ENCODE results near the gene ATP9B.

ATP9B gene

DNA sequence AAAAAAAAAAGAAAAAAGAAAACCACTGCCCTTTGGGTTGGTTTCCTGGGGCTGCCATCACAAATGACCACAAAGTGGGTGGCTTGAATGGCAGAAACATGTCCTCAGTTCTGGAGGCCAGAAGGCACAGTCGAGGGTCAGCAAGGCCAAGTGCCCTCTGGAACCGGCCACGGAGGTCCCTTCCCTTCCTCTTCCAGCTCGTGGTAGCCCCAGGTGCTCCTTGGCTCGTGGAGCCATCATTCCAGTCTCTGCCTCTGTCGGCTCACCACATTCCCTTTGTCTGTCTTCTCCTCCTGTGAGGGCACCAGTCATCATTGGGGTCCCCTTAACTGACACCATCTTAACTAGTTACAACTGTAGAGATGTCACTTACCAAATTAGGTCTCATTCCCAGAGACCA lies 318.0 kb downstream of the ATP9B start:
- DNase-seq = no peak

DNA sequence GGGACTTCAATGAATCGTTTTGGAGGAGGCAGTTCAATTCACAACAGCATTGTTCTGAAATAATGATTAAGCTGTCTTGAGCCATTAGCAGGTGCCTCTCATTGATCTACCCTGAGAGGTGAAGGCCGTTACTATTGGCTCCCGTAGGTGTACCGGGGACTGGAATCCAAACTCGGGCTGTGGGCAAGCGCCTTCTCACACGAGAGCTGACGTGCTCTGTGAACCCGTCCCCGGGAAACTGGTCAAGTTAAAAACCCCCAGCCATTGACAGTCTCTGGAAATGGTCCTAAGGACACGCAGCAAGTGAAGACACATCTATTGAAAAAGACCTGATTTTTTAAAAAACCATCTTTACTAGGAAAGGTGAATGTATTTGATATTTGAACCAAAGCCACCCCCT lies 318.4 kb downstream of the ATP9B start:
- DNase-seq = no peak

DNA sequence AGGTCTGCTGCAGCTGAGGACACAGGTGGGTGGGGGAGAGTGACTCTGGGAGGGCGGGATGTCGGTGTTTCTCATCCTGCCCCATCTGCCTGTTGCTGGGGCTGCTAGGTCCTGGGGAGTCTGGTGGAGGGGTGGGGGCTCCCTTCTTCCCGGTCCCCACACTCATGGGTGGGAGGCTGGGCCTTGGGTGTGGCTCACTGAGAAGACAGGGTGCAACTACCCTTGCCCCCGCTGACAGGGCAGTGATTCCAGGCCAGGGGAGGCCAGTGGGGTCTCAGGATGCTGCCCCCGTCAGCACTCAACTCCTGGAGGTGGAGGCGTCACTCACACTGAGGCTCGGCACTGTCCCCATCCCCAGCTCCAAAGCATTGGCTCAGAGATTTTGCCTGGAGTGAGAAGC lies 318.8 kb downstream of the ATP9B start:
- DNase-seq = no peak

DNA sequence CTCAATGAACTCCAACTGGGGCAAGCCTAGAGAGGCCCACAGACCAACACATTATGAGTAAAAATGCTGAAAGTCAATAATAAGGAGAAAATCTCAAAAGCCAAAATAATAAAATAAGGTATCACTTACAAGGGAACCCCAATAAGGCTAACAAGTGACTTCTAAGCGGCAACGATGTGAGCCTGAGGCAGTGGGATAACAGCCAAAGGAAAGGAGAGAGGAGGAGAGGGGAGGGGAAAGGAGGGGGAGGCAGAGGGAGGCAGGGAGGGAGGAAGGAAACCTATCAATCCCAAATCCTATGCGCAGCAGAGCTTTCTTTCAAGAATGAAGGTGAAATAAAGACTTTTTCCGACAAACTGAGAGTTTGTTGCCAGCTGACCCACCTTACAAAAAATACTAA lies 320.5 kb downstream of the ATP9B start:
- no peak for DNase-seq

DNA sequence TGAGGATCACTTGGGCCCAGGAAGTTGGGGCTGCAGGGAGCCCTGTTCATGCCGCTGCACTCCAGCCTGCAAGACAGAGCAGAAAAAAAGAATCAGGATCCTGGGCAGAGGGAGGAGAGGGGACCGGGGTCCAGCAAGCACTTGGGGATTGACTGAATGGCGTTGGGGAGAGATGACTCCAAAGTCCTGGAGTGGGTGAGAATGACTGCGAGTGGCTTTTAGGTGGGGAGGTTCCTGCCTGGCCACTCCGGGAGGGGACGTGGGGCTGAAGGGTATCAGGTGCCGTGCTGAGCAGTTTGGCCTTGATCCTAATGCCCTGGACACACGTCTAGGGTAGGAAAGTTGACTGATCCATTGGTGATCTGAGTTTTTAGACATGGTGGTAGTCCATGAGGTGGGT lies 323.0 kb downstream of the ATP9B start:
- no peak for DNase-seq

GRCh38 chr18:79393181-79393634 lies 324.0 kb downstream of the ATP9B start:
- DNase-seq = no peak

GRCh38 chr18:79393635-79394533 lies 324.7 kb downstream of the ATP9B start:
- DNase-seq = no peak

- peak in 2 of 4 experiments; percentile 18 to 39 for DNase-seq
Measured at GRCh38 chr18:79394534-79395307, 325.5 kb downstream of the ATP9B start.

DNA sequence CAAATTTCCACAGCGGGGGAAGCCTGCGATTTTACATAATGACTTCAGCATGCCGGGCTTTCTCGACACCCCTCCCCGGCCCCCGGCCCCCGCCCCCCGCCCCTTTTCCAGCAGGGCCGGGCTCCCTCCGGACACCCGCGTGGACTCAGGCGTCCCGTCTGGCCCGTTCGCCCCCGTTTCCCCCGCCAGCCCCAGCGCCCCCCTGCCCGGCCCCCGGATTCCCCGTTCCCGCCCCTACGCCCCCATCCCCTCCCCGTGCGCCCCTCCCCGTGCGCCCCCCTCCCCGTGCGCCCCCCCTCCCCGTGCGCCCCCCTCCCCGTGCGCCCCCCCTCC lies 326.1 kb downstream of the ATP9B start:
- no peak for DNase-seq

- DNase-seq = peak in 2 of 4 experiments; percentile 28 to 45
Measured at GRCh38 chr18:79395761-79396404, 326.7 kb downstream of the ATP9B start, which contains the start of gene NFATC1. Gene NFATC1, plus strand, starts transcription at chr18:79395930. Its CDS starts 295 bp downstream, at chr18:79396225.

DNA sequence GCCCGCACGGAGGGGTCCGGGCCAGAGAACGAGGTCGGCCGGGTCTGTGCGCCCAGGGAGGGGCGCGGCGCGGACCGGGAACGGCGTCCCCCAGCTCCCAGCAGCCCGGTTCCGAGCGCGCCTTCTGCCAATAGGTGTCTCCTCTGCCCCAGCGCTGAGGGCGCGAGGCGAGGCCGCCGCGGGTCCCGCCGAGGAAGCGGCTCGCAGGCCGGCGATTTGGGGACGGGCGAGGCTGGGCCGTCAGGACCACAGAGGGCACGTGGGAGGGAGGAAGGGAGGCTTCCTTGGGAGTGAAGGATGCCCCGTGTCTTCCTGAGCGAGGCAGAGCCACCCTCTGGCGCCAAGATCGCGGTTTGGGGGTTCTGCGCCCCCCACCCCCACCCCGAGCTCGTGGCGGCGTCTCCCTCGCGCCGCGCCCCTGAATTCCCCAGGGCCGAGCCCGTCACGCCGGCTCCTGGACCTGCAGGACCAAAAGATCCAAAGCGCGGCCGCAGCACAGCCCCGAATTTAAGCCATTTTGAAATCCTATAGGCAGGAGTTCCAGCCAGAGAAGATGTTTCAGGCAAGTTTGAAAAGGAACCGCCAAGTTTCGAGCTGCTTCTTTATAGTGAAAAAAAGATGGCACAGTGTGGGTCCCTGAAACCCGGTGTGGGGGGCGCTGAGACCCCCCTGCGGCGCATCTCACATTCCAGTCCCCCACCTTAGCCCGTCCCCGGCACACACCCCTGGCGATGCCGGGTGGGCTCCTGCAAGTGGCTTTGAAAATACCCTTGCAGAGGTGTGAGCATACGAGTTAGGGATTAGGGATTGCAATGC lies 327.4 kb downstream of the ATP9B start:
- peak in 1 of 4 experiments; percentile 23 for DNase-seq

- no peak for DNase-seq
Measured at GRCh38 chr18:79397247-79397829, 328.1 kb downstream of the ATP9B start.

DNA sequence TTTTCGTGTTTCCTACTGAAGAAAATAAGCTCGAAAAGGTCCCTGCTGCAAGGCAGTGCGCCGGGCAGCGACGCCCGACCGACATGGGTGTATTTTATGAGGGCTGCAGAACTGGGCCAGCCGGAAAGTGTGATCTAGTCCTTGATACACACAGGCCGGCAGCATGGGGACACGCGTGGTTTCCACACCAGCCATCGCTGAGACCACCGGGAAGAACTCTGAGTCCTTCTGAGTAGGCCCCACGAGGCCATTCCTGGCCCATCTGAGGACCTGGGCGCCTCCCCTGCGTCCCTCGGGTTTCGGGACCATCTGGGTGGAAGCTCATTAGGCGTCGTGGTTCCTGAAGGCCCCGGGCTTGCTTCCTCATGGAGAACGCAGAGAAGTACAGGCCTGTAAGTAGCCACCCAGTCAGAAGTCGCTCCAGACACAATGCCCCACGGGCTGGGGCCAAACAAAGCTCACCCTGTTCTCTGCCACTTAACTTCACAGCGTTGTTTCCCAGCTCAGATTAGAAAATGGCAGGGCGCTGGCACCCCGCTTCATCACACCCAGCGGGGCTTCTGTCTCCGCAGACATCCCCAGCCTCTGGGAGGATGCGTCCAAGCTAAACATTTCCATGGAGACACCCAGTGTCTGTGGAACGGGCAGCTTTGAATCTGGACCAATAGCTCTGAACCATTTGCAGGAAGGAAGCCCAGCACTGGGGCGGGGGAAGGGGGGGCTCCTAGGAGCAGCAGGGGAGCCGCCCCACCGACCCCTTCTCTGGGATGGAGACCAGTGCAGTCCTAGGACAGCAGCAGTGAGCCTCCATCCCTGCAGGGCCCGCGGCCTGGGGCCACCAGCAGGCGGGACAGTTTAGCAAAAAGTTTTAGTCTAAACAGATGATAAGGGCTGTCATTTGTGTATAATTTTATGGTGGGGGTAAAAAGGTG lies 328.9 kb downstream of the ATP9B start:
- no peak for DNase-seq

GRCh38 chr18:79399275-79400081 lies 330.3 kb downstream of the ATP9B start:
- DNase-seq = no peak

- peak in 3 of 4 experiments; percentile 52 to 65 (median 60) for DNase-seq
Measured at GRCh38 chr18:79400091-79400590, 330.9 kb downstream of the ATP9B start.

- peak in 2 of 4 experiments; percentile 32 to 37 for DNase-seq
Measured at GRCh38 chr18:79400591-79401381, 331.6 kb downstream of the ATP9B start.

GRCh38 chr18:79401494-79402208 lies 332.5 kb downstream of the ATP9B start:
- DNase-seq = no peak

DNA sequence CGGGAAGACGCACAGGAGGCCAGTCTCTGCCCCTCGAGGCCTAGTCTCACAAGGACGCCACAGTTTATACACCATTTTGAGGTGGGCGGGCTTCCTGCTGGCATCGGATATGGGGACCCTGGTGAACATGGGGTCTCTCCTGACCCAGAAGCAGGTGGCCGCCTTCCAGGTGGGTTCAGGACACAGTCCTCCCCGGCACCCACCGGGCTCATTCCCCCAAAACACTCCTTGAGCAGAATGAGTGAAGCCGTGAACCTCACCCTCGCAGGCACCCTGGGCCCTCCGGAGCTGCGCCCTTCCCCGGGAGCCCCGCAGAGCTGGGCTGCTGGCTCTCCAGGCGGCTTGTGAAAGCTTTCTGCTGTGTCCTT lies 333.0 kb downstream of the ATP9B start:
- no peak for DNase-seq
